Measurements from ENCODE around the gene UBE2U.
"Not testable (repeated sequence)": the region's sequence is repeated elsewhere in the genome, so short reads cannot be mapped to it uniquely, and the experiment has no call there.

Gene UBE2U

GRCh38 chr1:64236541-64236954 is 33.1 kb downstream of the UBE2U start:
- no peak for DNase-seq (ENCODE audit: low read depth, low spot score)
- ChIA-PET POLR2A (no interaction called here), CTCF (interaction anchor here (0.6 to 0.9 kb wide), 3 partner anchors 11 to 562 kb away, joined by 3 read pairs; no protein-coding TSS in a partner anchor)
- TF ChIP-seq, protein P1, sequence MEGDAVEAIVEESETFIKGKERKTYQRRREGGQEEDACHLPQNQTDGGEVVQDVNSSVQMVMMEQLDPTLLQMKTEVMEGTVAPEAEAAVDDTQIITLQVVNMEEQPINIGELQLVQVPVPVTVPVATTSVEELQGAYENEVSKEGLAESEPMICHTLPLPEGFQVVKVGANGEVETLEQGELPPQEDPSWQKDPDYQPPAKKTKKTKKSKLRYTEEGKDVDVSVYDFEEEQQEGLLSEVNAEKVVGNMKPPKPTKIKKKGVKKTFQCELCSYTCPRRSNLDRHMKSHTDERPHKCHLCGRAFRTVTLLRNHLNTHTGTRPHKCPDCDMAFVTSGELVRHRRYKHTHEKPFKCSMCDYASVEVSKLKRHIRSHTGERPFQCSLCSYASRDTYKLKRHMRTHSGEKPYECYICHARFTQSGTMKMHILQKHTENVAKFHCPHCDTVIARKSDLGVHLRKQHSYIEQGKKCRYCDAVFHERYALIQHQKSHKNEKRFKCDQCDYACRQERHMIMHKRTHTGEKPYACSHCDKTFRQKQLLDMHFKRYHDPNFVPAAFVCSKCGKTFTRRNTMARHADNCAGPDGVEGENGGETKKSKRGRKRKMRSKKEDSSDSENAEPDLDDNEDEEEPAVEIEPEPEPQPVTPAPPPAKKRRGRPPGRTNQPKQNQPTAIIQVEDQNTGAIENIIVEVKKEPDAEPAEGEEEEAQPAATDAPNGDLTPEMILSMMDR (IDR thresholded peaks at IDR 0.05; ENCODE audit: insufficient read depth, low read length, missing control alignments): no peak
- H3K4me3 ChIP-seq (ENCODE audit: low read depth, low read length): no peak overlapping the region

DNA sequence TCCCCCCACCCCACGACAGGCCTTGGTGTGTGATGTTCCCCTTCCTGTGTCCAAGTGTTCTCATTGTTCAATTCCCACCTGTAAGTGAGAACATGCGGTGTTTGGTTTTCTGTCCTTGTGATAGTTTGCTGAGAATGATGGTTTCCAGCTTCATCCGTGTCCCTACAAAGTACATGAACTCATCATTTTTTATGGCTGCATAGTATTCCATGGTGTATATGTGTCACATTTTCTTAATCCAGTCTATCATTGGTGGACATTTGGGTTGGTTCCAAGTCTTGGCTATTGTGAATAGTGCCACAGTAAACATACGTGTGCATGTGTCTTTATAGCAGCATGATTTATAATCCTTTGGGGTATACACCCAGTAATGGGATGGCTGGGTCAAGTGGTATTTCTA is 36.1 kb downstream of the UBE2U start:
- DNase-seq (ENCODE audit: low read depth, low spot score); POLR2A ChIA-PET; H3K4me3 ChIP-seq (ENCODE audit: low read depth, low read length): not testable (repeated sequence)
- CTCF ChIA-PET: interaction anchor here (1.0 to 11.6 kb wide), 6 partner anchors 73 to 682 kb away, joined by 3 to 275 read pairs (median 8); no protein-coding TSS in a partner anchor

- no peak overlapping the region for H3K4me3 ChIP-seq (ENCODE audit: low read depth, low read length)
- ChIA-PET POLR2A (no interaction called here), CTCF (interaction anchor here (1.0 to 11.6 kb wide), 6 partner anchors 73 to 682 kb away, joined by 3 to 275 read pairs (median 8); no protein-coding TSS in a partner anchor)
- DNase-seq (ENCODE audit: low read depth, low spot score): no peak
- TF ChIP-seq, protein P1 (IDR thresholded peaks at IDR 0.05; ENCODE audit: insufficient read depth, low read length, missing control alignments): peak; percentile 29
Measured at GRCh38 chr1:64240206-64240605, 36.8 kb downstream of the UBE2U start.

GRCh38 chr1:64241069-64241468 is 37.6 kb downstream of the UBE2U start:
- TF ChIP-seq, protein P1 (IDR thresholded peaks at IDR 0.05; ENCODE audit: insufficient read depth, low read length, missing control alignments): no peak
- CTCF ChIA-PET: interaction anchor here (1.0 to 11.6 kb wide), 10 partner anchors 31 to 682 kb away, joined by 3 to 275 read pairs (median 27); no protein-coding TSS in a partner anchor
- POLR2A ChIA-PET: no interaction called here
- H3K4me3 ChIP-seq (ENCODE audit: low read depth, low read length): no peak overlapping the region
- DNase-seq (ENCODE audit: low read depth, low spot score): no peak

GRCh38 chr1:64242895-64243756 is 39.7 kb downstream of the UBE2U start:
- POLR2A ChIA-PET: interaction anchor here (0.6 kb wide), 1 partner anchor 551 kb away, joined by 3 read pairs; no protein-coding TSS in a partner anchor
- CTCF ChIA-PET: interaction anchor here (0.6 to 11.6 kb wide), 40 partner anchors 11 to 684 kb away, joined by 3 to 275 read pairs (median 4); partner anchors contain the start of gene ROR1
- TF ChIP-seq, protein P1 (IDR thresholded peaks at IDR 0.05; ENCODE audit: insufficient read depth, low read length, missing control alignments): peak; percentile 20
- DNase-seq (ENCODE audit: low read depth, low spot score): no peak
- H3K4me3 ChIP-seq (ENCODE audit: low read depth, low read length): no peak overlapping the region

GRCh38 chr1:64243757-64244080 is 40.3 kb downstream of the UBE2U start:
- H3K4me3 ChIP-seq (ENCODE audit: low read depth, low read length): no peak overlapping the region
- ChIA-PET POLR2A (no interaction called here), CTCF (interaction anchor here (0.8 to 11.6 kb wide), 20 partner anchors 16 to 685 kb away, joined by 3 to 275 read pairs (median 10); no protein-coding TSS in a partner anchor)
- no peak for DNase-seq (ENCODE audit: low read depth, low spot score)
- TF ChIP-seq, protein P1 (IDR thresholded peaks at IDR 0.05; ENCODE audit: insufficient read depth, low read length, missing control alignments): no peak
